22Rv1 (cell line): ENCODE data around the gene CLEC4G.

Source experiments
- CTCF ChIP-seq: fragments of 450-650 bp; IDR thresholded peaks from 2 replicates; pipeline ENCODE4 v1.5.1; 2017; ENCODE audit warnings: mild to moderate bottlenecking
- ZFX ChIP-seq: fragments of 450-650 bp; IDR thresholded peaks from 2 replicates; pipeline ENCODE4 v1.6.1; 2017; ENCODE audit warnings: antibody characterized with exemption, borderline replicate concordance

GRCh38 chr19:7740682-7741054, 8.8 kb upstream of the CLEC4G start:
- TF ChIP-seq CTCF (no peak), ZFX (no peak)
